K562 (cell line): ENCODE data around the gene TPCN1. TPM values are rescaled to one million over a fixed set of nuclear protein-coding genes. Genes with fewer than 3 reads are reported as not detected.
A peak's percentile ranks its signal among the peaks of the same experiment; 100 is the strongest.

ENCODE experiments used
- ELF1 ChIP-seq: fragments of 200-800 bp; sonication (Bioruptor generic); IDR thresholded peaks from 2 replicates; pipeline ENCODE4 v1.6.1; 2016; ENCODE audit warnings: missing genetic modification characterization, missing compliant biosample characterization
- MTA2 ChIP-seq: fragments of 450-650 bp; IDR thresholded peaks from 2 replicates; pipeline ENCODE4 v1.6.1; 2016; ENCODE audit warnings: low read depth
- NCOA4 ChIP-seq: fragments of 450-650 bp; IDR thresholded peaks from 2 replicates; pipeline ENCODE4 v1.6.1; 2018; ENCODE audit warnings: mild to moderate bottlenecking; ENCODE audit not compliant: partially characterized antibody
- NCOR1 ChIP-seq: fragments of 450-650 bp; IDR thresholded peaks from 2 replicates; pipeline ENCODE4 v1.6.1; 2016; ENCODE audit warnings: mild to moderate bottlenecking, moderate library complexity
- NFXL1 ChIP-seq: fragments of 450-650 bp; formaldehyde crosslinking; IDR thresholded peaks from 2 replicates; pipeline ENCODE4 v1.4.0; 2021; ENCODE audit warnings: mild to moderate bottlenecking
- NR2C1 ChIP-seq, 2 experiments: fragments of 450-650 bp; IDR thresholded peaks; 2 replicates each; pipeline ENCODE4 v1.6.1; 2017; ENCODE audit warnings: mild to moderate bottlenecking in 2 of 2, antibody characterized with exemption in 1 of 2, inconsistent platforms in 1 of 2, missing compliant biosample characterization in 1 of 2, missing genetic modification characterization in 1 of 2
- PCBP1 ChIP-seq: fragments of 200-400 bp; formaldehyde crosslinking; IDR thresholded peaks from 2 replicates; pipeline ENCODE4 v1.6.1; 2018; ENCODE audit warnings: mild to moderate bottlenecking, low read depth, low read length; ENCODE audit not compliant: poor library complexity, severe bottlenecking
- PHF8 ChIP-seq: fragments of 200-600 bp; sonication (generic); IDR thresholded peaks from 2 replicates; pipeline ENCODE4 v1.6.1; 2012; ENCODE audit warnings: mixed run types, mild to moderate bottlenecking, inconsistent platforms, low read length, moderate library complexity, borderline replicate concordance
- POLR2AphosphoS2 ChIP-seq: IDR thresholded peaks from 2 replicates; pipeline ENCODE4 v1.6.1; 2012; ENCODE audit warnings: low read length, improper control_type of control experiment
- POLR2AphosphoS5 ChIP-seq: IDR thresholded peaks from 2 replicates; pipeline ENCODE4 v1.6.1; 2011; ENCODE audit warnings: mild to moderate bottlenecking, low read depth, low read length, moderate library complexity; ENCODE audit not compliant: control insufficient read depth, insufficient read depth
- RFX1 ChIP-seq: fragments of 450-650 bp; IDR thresholded peaks from 2 replicates; pipeline ENCODE4 v1.6.1; 2016; ENCODE audit warnings: mild to moderate bottlenecking, moderate library complexity
- SMAD4 ChIP-seq: fragments of 250-450 bp; sonication (Bioruptor Pico); conservative IDR thresholded peaks from 2 replicates; pipeline ENCODE4 v1.8.0; 2021; ENCODE audit warnings: inconsistent platforms, mild to moderate bottlenecking, moderate library complexity
- TARDBP ChIP-seq: fragments of 450-650 bp; IDR thresholded peaks from 2 replicates; pipeline ENCODE4 v1.6.1; 2016
- TCF7 ChIP-seq: sonication (generic); IDR thresholded peaks from 2 replicates; pipeline ENCODE4 v1.6.1; 2016; ENCODE audit warnings: antibody characterized with exemption, borderline replicate concordance
- TEAD1 ChIP-seq, 2 experiments: fragments of 450-650 bp in 1 of 2; sonication (generic) in 1 of 2; formaldehyde crosslinking; IDR thresholded peaks; 2 replicates each; pipeline versions ENCODE4 v1.4.0 to v1.8.0; 2020 to 2022; ENCODE audit warnings: mild to moderate bottlenecking in 2 of 2, missing genetic modification reagents in 1 of 2
- XRCC3 ChIP-seq: fragments of 450-650 bp; IDR thresholded peaks from 2 replicates; pipeline ENCODE4 v1.6.1; 2017; ENCODE audit warnings: mild to moderate bottlenecking, moderate library complexity
- YBX1 ChIP-seq: fragments of 450-650 bp; IDR thresholded peaks from 2 replicates; pipeline ENCODE4 v1.7.1; 2016; ENCODE audit warnings: mild to moderate bottlenecking
- ZBED1 ChIP-seq: IDR thresholded peaks from 2 replicates; pipeline ENCODE4 v1.6.1; 2014
- ZBTB49 ChIP-seq: sonication (generic); formaldehyde crosslinking; IDR thresholded peaks from 2 replicates; pipeline ENCODE4 v1.8.0; 2022; ENCODE audit warnings: missing genetic modification reagents, mild to moderate bottlenecking, borderline replicate concordance
- ZEB2 ChIP-seq: fragments of 450-650 bp; IDR thresholded peaks from 2 replicates; pipeline ENCODE4 v1.6.1; 2016
- ZNF311 ChIP-seq: fragments of 250-450 bp; sonication (Bioruptor Pico); IDR thresholded peaks from 2 replicates; pipeline ENCODE4 v1.4.0; 2020; ENCODE audit warnings: mild to moderate bottlenecking, moderate library complexity
- ZNF57 ChIP-seq: fragments of 450-650 bp; formaldehyde crosslinking; IDR thresholded peaks from 2 replicates; pipeline ENCODE4 v1.4.0; 2020; ENCODE audit warnings: mild to moderate bottlenecking, moderate library complexity
- ZNF766 ChIP-seq: fragments of 200-800 bp; sonication (Bioruptor generic); conservative IDR thresholded peaks from 2 replicates; pipeline ENCODE4 v1.6.1; 2016; ENCODE audit warnings: missing genetic modification characterization, missing compliant biosample characterization
- polyA plus RNA-seq, 8 experiments: library from polyadenylated mRNA; depleted of rRNA in 4 of 8; stranded (reverse) in 5 of 8; unstranded in 3 of 8; fragments of >200 nt; fragmentation: Nextera tagmentation in 2 of 8; fragmentation: Illumina TruSeq in 1 of 8; extraction: Ambion mirVana in 2 of 8; extraction: Trizol in 1 of 8; gene quantifications; 2 replicates each; pipeline versions ENCODE4 v1.2.1 to v1.2.3, GENCODE V29; 2011 to 2014; ENCODE audit warnings: inconsistent platforms in 1 of 8, missing spikeins in 1 of 8
- total RNA-seq, 7 experiments: library from RNA; depleted of rRNA in 6 of 7; stranded (reverse); fragments of >200 nt in 6 of 7; fragmentation: Illumina TruSeq in 2 of 7; extraction: Trizol in 2 of 7; gene quantifications; 2 replicates each; pipeline versions ENCODE4 v1.2.1 to v1.2.3, GENCODE V29; 2011 to 2021; ENCODE audit warnings: low replicate concordance in 1 of 7
- TF ChIP-seq, protein P1 (sequence below): sonication (generic); formaldehyde crosslinking; IDR thresholded peaks from 2 replicates; pipeline ENCODE4 v1.8.0; 2022; ENCODE audit warnings: missing genetic modification reagents, mild to moderate bottlenecking, moderate library complexity, borderline replicate concordance

Gene TPCN1
- total and polyA plus RNA-seq, 9 of the 15 experiments (the other 6 are each of a cell fraction or from before 2014, with no cell fraction given) = 0.80 to 23.8 (median 7.4) TPM

DNA sequence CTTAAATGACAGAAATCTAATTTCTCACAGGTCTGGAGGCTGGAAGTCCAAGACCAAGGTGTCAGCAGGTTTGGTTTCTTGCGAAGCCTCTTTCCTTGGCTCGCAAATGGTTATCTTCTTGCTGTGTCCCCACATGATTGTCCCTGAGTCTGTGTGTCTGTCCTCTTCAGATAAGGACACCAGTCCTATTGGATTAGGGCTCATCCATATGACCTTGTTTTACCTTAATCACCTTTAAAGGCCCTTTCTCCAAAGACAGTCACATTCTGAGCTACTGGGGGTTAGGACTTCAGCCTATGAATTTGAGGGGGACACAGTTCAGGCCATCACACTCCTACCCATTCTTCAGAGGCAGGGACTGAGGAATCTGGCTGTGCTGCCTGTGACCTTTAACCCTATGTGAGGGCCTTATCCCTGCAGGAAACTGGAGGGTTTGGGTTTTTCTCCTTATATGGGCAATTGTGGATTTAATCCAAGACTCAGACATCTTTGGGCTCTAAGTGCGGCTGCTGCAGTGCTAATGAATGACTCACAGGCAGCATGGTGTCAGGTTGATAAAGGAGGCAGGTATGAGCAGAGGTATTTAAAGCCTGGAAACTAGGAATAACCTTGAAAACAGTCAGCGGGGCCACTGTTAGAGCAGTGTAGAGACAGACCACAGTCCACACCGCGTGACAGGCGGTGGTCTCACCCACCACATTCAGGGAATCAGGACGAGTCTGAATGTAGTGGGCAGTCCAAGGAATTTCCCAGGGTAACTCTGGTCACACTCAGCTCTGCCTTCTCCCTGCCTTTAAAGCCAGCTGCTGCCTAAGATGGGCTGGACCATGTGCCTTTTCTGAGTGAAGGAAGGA lies 10.2 kb downstream of the TPCN1 start (continued):
- TF ChIP-seq RFX1 (no peak), TCF7 (no peak), ZNF57 (no peak), PHF8 (no peak), TARDBP (0 out of 2 replicates have a peak, but pooled peaks have one; percentile 16), ZBTB49 (CRISPR knock-in tag) (no peak), TEAD1 (CRISPR knock-in tag; IDR thresholded peaks at IDR 0.05) (peak in 1 of 2 experiments; percentile 68; a peak in 1 of 4 replicates), PCBP1 (no peak), ZNF766 (CRISPR knock-in tag) (peak; percentile 81), NCOR1 (peak; percentile 83), ZNF311 (CRISPR knock-in tag) (no peak), POLR2AphosphoS2 (no peak), XRCC3 (no peak), ZBED1 (no peak), ELF1 (peak; percentile 51; the same call in 1 of the 2 replicates), POLR2AphosphoS5 (peak; percentile 52), NCOA4 (no peak), NR2C1 (IDR thresholded peaks at IDR 0.05) (peak; percentile 94), NR2C1 (tag; IDR thresholded peaks at IDR 0.05) (peak; percentile 98), SMAD4 (CRISPR knock-in tag) (peak; percentile 45), ZEB2 (peak; percentile 94), MTA2 (peak; percentile 58), YBX1 (no peak), NFXL1 (no peak)
- TF ChIP-seq, protein P1, sequence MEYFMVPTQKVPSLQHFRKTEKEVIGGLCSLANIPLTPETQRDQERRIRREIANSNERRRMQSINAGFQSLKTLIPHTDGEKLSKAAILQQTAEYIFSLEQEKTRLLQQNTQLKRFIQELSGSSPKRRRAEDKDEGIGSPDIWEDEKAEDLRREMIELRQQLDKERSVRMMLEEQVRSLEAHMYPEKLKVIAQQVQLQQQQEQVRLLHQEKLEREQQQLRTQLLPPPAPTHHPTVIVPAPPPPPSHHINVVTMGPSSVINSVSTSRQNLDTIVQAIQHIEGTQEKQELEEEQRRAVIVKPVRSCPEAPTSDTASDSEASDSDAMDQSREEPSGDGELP (CRISPR knock-in tag) = 0 out of 2 replicates have a peak, but pooled peaks have one; percentile 37
